GM19397 (cell line): ENCODE measurements around the gene PRMT9.

Experiments used
- ATAC-seq: cut with Tn5 transposase; IDR thresholded peaks from one replicate; pipeline ENCODE4 v1.9.1; 2021; ENCODE audit warnings: mild to moderate bottlenecking, moderate library complexity; ENCODE audit not compliant: unreplicated experiment

Gene PRMT9

GRCh38 chr4:147625733-147626132, 58.2 kb downstream of the PRMT9 start:
- no peak for ATAC-seq

- ATAC-seq, result no peak
These were observed 63.6 kb downstream of the PRMT9 start for GRCh38 chr4:147620315-147620714.

GRCh38 chr4:147617841-147618691, 65.9 kb downstream of the PRMT9 start:
- ATAC-seq, result peak; percentile 3

- ATAC-seq, result peak; percentile 100
These were observed 66.7 kb downstream of the PRMT9 start, which contains the start of gene TMEM184C for GRCh38 chr4:147617173-147617840. TSS of gene TMEM184C (plus strand) at chr4:147617397. CDS start at chr4:147617957, 560 bp downstream.

- ATAC-seq, result peak; percentile 8
These were observed 67.2 kb downstream of the PRMT9 start for GRCh38 chr4:147616849-147617172.

- no peak for ATAC-seq
These were observed 73.3 kb downstream of the PRMT9 start for GRCh38 chr4:147610686-147611085.

- no peak for ATAC-seq
These were observed 76.5 kb downstream of the PRMT9 start for GRCh38 chr4:147607471-147607870.

GRCh38 chr4:147605499-147605898, 78.5 kb downstream of the PRMT9 start:
- ATAC-seq, result no peak

GRCh38 chr4:147599769-147600168, 84.2 kb downstream of the PRMT9 start:
- no peak for ATAC-seq

GRCh38 chr4:147599206-147599605, 84.8 kb downstream of the PRMT9 start:
- no peak for ATAC-seq

GRCh38 chr4:147597561-147597960, 86.4 kb downstream of the PRMT9 start:
- ATAC-seq, result no peak

- no peak for ATAC-seq
These were observed 87.0 kb downstream of the PRMT9 start for GRCh38 chr4:147596981-147597380.

- ATAC-seq, result no peak
These were observed 87.6 kb downstream of the PRMT9 start for GRCh38 chr4:147596377-147596776.

- ATAC-seq, result no peak
These were observed 89.4 kb downstream of the PRMT9 start for GRCh38 chr4:147594578-147594977.

- no peak for ATAC-seq
These were observed 89.9 kb downstream of the PRMT9 start for GRCh38 chr4:147594107-147594506.

GRCh38 chr4:147591106-147591505, 92.9 kb downstream of the PRMT9 start:
- no peak for ATAC-seq

- no peak for ATAC-seq
These were observed 93.6 kb downstream of the PRMT9 start for GRCh38 chr4:147590249-147590920.

GRCh38 chr4:147589586-147589985, 94.4 kb downstream of the PRMT9 start:
- ATAC-seq, result no peak
